HepG2 (cell line): Measurements from ENCODE around the gene URAD. TPM values are rescaled to one million over a fixed set of nuclear protein-coding genes. Genes with fewer than 3 reads are reported as not detected.

Experiments
- ATAC-seq: fragments of 200-7000 bp; cut with Tn5 transposase; 3 replicates; pipeline ENCODE4 v1.9.1; 2020; ENCODE audit warnings: mild to moderate bottlenecking, moderate library complexity
- BruUV-seq: library from RNA; stranded (reverse); fragments of 400-500 nt; replicated peaks from 2 replicates; lab custom pipeline; 2021; lab: Mats Ljungman, UMichigan
- CTCF ChIA-PET: fragments of 300-600 bp; formaldehyde crosslinking; extraction: SDS; loops from one replicate; lab custom pipeline; 2021; ENCODE audit warnings: low total read pairs, inconsistent platforms, low intra/inter-chr PET ratio; lab: Yijun Ruan, JAX
- POLR2A ChIA-PET: fragments of 350-600 bp; sonication (Branson Sonifier 250); formaldehyde crosslinking; loops from one replicate; lab custom pipeline; 2020; ENCODE audit warnings: antibody characterized with exemption, inconsistent platforms; lab: Yijun Ruan, JAX
- DNase-seq: peaks from one replicate; pipeline ENCODE4 v3.0.0-alpha.2; 2015; ENCODE audit warnings: low spot score
- FAIRE-seq: peaks from 3 replicates; lab custom pipeline; 2011; peaks lifted over from hg19 to GRCh38; lab: Jason Lieb, UNC
- H2AFZ ChIP-seq: one replicate; pipeline ENCODE4 v1.6.1; 2011; ENCODE audit warnings: low read length, inconsistent platforms
- H3K27ac ChIP-seq: fragments of 300-600 bp; 3 replicates; pipeline ENCODE4 v1.8.0; 2011; ENCODE audit warnings: mixed run types, mild to moderate bottlenecking, mixed read lengths, low read length, inconsistent platforms; ENCODE audit not compliant: insufficient read depth; ENCODE audit errors: extremely low read length
- H3K27me3 ChIP-seq, 2 experiments: fragments of 200-600 bp in 1 of 2; 2 replicates in 1 of 2; 3 replicates in 1 of 2; pipeline versions ENCODE4 v1.6.0 to v1.8.0; 2011; ENCODE audit warnings: low read length in 2 of 2, mild to moderate bottlenecking in 2 of 2, moderate library complexity in 2 of 2, inconsistent platforms in 1 of 2; ENCODE audit not compliant: insufficient read depth in 2 of 2, control insufficient read depth in 1 of 2
- H3K36me3 ChIP-seq, 2 experiments: fragments of 200-600 bp in 1 of 2; replicated peaks in 1 of 2; 2 replicates in 1 of 2; 3 replicates in 1 of 2; pipeline versions ENCODE4 v1.5.1 to v1.8.0; 2011; ENCODE audit warnings: low read length in 2 of 2, inconsistent platforms in 1 of 2; ENCODE audit not compliant: insufficient read depth in 2 of 2, control insufficient read depth in 1 of 2
- H3K4me1 ChIP-seq: 2 replicates; pipeline ENCODE4 v1.5.1; 2012; ENCODE audit warnings: low read length, inconsistent platforms; ENCODE audit not compliant: insufficient read depth
- H3K4me2 ChIP-seq: 2 replicates; pipeline ENCODE4 v1.6.0; 2011; ENCODE audit warnings: low read depth, low read length, inconsistent platforms
- H3K4me3 ChIP-seq, 3 experiments: fragments of 200-600 bp in 1 of 3; sonication (generic), shearing (Covaris generic) in 1 of 3; replicated peaks in 1 of 3; 2 replicates each; pipeline ENCODE4 v1.5.1; 2011 to 2016; ENCODE audit warnings: low read length in 3 of 3, inconsistent platforms in 2 of 3, low read depth in 2 of 3, mild to moderate bottlenecking in 2 of 3, control low read depth in 1 of 3, mixed read lengths in 1 of 3; ENCODE audit not compliant: insufficient read depth in 1 of 3
- H3K79me2 ChIP-seq: one replicate; pipeline ENCODE4 v1.6.1; 2011; ENCODE audit warnings: low read length, inconsistent platforms; ENCODE audit not compliant: insufficient read depth
- H3K9ac ChIP-seq: 2 replicates; pipeline ENCODE4 v1.6.0; 2011; ENCODE audit warnings: mild to moderate bottlenecking, low read depth, low read length, inconsistent platforms; ENCODE audit not compliant: insufficient read depth
- H3K9me3 ChIP-seq: 2 replicates; pipeline ENCODE4 v1.5.1; 2012; ENCODE audit warnings: mild to moderate bottlenecking, low read length
- H4K20me1 ChIP-seq: 2 replicates; pipeline ENCODE4 v1.6.0; 2011; ENCODE audit warnings: inconsistent platforms, mild to moderate bottlenecking, low read length, moderate library complexity; ENCODE audit not compliant: insufficient read depth
- ARNT ChIP-seq: fragments of 450-650 bp; IDR thresholded peaks from 2 replicates; pipeline ENCODE4 v1.6.1; 2017
- JUNB ChIP-seq: sonication (generic); formaldehyde crosslinking; IDR thresholded peaks from 2 replicates; pipeline ENCODE4 v1.8.0; 2022; ENCODE audit warnings: missing genetic modification reagents, mild to moderate bottlenecking, borderline replicate concordance
- YY1 ChIP-seq: IDR thresholded peaks from 2 replicates; pipeline ENCODE4 v1.6.1; 2011; ENCODE audit warnings: low read length, low read depth, moderate library complexity, mild to moderate bottlenecking; ENCODE audit not compliant: insufficient read depth, insufficient replicate concordance
- ZFP90 ChIP-seq: sonication (generic); formaldehyde crosslinking; IDR thresholded peaks from 2 replicates; pipeline ENCODE4 v1.8.0; 2022; ENCODE audit warnings: missing genetic modification reagents, mild to moderate bottlenecking, inconsistent platforms, borderline replicate concordance
- ZFY ChIP-seq: sonication (generic); formaldehyde crosslinking; IDR thresholded peaks from 2 replicates; pipeline ENCODE4 v1.4.0; 2020; ENCODE audit warnings: missing genetic modification reagents
- ZNF383 ChIP-seq: sonication (generic); formaldehyde crosslinking; IDR thresholded peaks from 2 replicates; pipeline ENCODE4 v1.4.0; 2020; ENCODE audit warnings: missing genetic modification reagents, mild to moderate bottlenecking, borderline replicate concordance
- ZNF839 ChIP-seq: sonication (generic); formaldehyde crosslinking; IDR thresholded peaks from 2 replicates; pipeline ENCODE4 v1.4.0; 2020; ENCODE audit warnings: missing genetic modification reagents, mild to moderate bottlenecking, borderline replicate concordance
- WGBS: methylation state at CpG from one replicate; pipeline ENCODE4 v1.1.6; 2017; ENCODE audit warnings: low lambda C conversion rate; 5-methylcytosine and 5-hydroxymethylcytosine counted together
- in situ Hi-C: cut with HindIII; loops from 2 replicates; pipeline ENCODE4 v1.10.0; 2017; ENCODE audit warnings: low pct_unique_long_range_greater_than_20kb; ENCODE audit not compliant: extremely low pct_ligation_motif_present
- intact Hi-C: fragments of 100-400 bp; cut with micrococcal nuclease; formaldehyde crosslinking; loops from one replicate; pipeline ENCODE4 v1.10.0; 2022; ENCODE audit not compliant: unreplicated experiment
- polyA plus RNA-seq, 8 experiments: library from polyadenylated mRNA; depleted of rRNA in 3 of 8; stranded (reverse) in 7 of 8; unstranded in 1 of 8; fragments of >200 nt; fragmentation: Illumina TruSeq in 4 of 8; extraction: Trizol in 4 of 8; gene quantifications; 2 replicates each; pipeline versions ENCODE4 v1.2.1 to v1.2.3, GENCODE V29; 2011 to 2016; ENCODE audit warnings: low read depth in 4 of 8, missing spikeins in 1 of 8, mixed read lengths in 1 of 8; ENCODE audit not compliant: insufficient read depth in 1 of 8
- total RNA-seq, 5 experiments: library from RNA; depleted of rRNA; stranded (reverse); fragments of >200 nt; fragmentation: Illumina TruSeq; extraction: Trizol; gene quantifications; 2 replicates each; pipeline ENCODE4 v1.2.3, GENCODE V29; 2016; ENCODE audit warnings: low read depth in 1 of 5
- TF ChIP-seq, protein P1 (sequence below): sonication (generic); formaldehyde crosslinking; IDR thresholded peaks from 2 replicates; pipeline ENCODE4 v1.4.0; 2020; ENCODE audit warnings: missing genetic modification reagents
- TF ChIP-seq, protein P2 (sequence below): sonication (generic); formaldehyde crosslinking; conservative IDR thresholded peaks from 2 replicates; pipeline ENCODE4 v1.5.0; 2020; ENCODE audit warnings: missing genetic modification reagents
- TF ChIP-seq, protein P3 (sequence below): sonication (generic); formaldehyde crosslinking; IDR thresholded peaks from 2 replicates; pipeline ENCODE4 v1.8.0; 2023; ENCODE audit warnings: mild to moderate bottlenecking, missing genetic modification reagents

The URAD gene
- total and polyA plus RNA-seq, 2 of the 13 experiments (the other 11 are each of a cell fraction or from before 2014, with no cell fraction given) = not detected

DNA sequence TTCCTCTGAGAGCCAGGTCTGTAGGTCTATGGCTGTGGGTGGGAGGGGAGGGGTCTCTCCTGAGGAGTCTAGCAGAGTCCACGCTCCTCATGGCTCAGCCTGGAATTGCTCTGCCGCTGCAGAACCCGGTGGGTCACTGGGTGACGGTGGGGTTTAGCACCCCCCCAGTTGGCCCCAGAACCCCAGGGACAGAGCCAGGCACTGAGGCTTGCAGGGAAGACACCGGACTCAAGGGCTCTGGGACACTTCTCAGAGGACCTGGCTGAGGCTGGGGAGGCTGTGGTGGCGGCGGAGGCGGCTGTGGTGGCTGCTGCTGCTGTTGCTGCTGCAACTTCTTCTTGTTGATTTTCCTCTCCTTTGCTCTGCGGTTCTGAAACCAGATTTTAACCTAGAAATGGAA is 25.5 kb downstream of the URAD start:
- no peaks in the 10 kb centered on the region for H3K79me2 ChIP-seq
- peaks cover 54% of the 10 kb centered on the region for H3K4me1 ChIP-seq
- DNase-seq = no peak
- no peak overlapping the region for H3K4me3 ChIP-seq
- no peaks in the 10 kb centered on the region for H3K9me3 ChIP-seq
- ChIA-PET CTCF (no interaction called here), POLR2A (interaction anchor here (0.9 to 1.6 kb wide), 2 partner anchors 10 to 21 kb away, joined by 3 to 9 read pairs; no protein-coding TSS in a partner anchor)
- no peak overlapping the region for H3K9ac ChIP-seq
- no peak for ATAC-seq
- H4K20me1 ChIP-seq = no peaks in the 10 kb centered on the region
- H3K36me3 ChIP-seq = no peaks in the 10 kb centered on the region
- no peak for FAIRE-seq
- intact Hi-C loops (no loop called here), in situ Hi-C loops (loop anchor here (25.0 kb wide), 1 partner anchor 1001 kb away; no protein-coding TSS in a partner anchor)
- TF ChIP-seq ZNF839 (CRISPR knock-in tag) = no peak
- TF ChIP-seq, protein P1, sequence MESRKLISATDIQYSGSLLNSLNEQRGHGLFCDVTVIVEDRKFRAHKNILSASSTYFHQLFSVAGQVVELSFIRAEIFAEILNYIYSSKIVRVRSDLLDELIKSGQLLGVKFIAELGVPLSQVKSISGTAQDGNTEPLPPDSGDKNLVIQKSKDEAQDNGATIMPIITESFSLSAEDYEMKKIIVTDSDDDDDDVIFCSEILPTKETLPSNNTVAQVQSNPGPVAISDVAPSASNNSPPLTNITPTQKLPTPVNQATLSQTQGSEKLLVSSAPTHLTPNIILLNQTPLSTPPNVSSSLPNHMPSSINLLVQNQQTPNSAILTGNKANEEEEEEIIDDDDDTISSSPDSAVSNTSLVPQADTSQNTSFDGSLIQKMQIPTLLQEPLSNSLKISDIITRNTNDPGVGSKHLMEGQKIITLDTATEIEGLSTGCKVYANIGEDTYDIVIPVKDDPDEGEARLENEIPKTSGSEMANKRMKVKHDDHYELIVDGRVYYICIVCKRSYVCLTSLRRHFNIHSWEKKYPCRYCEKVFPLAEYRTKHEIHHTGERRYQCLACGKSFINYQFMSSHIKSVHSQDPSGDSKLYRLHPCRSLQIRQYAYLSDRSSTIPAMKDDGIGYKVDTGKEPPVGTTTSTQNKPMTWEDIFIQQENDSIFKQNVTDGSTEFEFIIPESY (CRISPR knock-in tag) = 0 out of 2 replicates have a peak, but pooled peaks have one; percentile 36
- TF ChIP-seq, all 625 proteins: peak for 1
- H3K4me2 ChIP-seq = 0 out of 2 replicates have a peak overlapping the region, but pooled peaks have one; percentile 89
- peaks cover 8 to 32% of the 10 kb centered on the region in 2 experiments for H3K27me3 ChIP-seq
- WGBS = 94% methylated on average over 6 of the region's 9 CpGs
- no peak overlapping the region for H2AFZ ChIP-seq
- H3K27ac ChIP-seq = peak overlapping the region; percentile 98
- no TSS peak for BruUV-seq

DNA sequence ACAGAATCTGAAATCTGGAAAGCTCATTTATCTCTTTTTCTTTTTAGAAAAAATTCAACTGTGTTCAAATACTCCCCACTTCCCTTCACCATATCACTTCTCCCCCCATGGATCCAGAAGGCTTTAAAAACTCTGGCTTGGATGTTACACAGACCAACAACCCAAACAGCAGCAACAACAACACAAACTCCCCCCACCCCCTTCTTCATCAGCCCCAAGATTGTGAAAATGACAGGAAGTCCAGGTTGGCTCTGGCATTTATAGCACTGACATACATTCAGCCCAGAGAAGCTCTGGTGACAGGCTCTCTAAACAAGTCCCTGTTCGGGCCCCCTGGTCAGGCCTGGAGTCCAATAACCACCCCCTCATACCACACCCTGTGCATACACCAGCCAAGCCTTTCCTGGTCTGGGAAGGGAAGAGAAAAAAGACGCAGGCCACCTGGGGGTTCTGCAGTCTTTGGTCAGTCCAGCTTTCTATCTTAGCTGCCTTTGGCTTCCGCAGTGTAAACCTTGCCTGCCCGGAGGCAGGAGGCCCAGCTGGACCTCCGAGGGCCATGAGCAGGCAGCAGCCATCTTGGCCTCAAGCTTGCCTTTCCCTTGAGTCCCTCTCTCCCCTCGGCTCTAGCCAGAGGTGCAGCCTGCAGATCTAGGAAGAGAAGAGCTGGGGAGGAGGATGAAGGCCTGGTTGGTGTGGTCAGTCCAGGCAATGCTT is 26.2 kb downstream of the URAD start:
- CTCF ChIA-PET = no interaction called here
- in situ Hi-C loops = loop anchor here (25.0 kb wide), 1 partner anchor 1000 kb away; no protein-coding TSS in a partner anchor
- TF ChIP-seq JUNB (CRISPR knock-in tag) (no peak), ZNF383 (CRISPR knock-in tag) (no peak), YY1 (peak; percentile 83), ARNT (no peak), ZFY (CRISPR knock-in tag) (peak; percentile 26; the same call in 1 of the 2 replicates), ZFP90 (CRISPR knock-in tag) (no peak)
- TF ChIP-seq, protein P2, sequence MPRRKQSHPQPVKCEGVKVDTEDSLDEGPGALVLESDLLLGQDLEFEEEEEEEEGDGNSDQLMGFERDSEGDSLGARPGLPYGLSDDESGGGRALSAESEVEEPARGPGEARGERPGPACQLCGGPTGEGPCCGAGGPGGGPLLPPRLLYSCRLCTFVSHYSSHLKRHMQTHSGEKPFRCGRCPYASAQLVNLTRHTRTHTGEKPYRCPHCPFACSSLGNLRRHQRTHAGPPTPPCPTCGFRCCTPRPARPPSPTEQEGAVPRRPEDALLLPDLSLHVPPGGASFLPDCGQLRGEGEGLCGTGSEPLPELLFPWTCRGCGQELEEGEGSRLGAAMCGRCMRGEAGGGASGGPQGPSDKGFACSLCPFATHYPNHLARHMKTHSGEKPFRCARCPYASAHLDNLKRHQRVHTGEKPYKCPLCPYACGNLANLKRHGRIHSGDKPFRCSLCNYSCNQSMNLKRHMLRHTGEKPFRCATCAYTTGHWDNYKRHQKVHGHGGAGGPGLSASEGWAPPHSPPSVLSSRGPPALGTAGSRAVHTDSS (CRISPR knock-in tag) = no peak
- TF ChIP-seq, protein P3, sequence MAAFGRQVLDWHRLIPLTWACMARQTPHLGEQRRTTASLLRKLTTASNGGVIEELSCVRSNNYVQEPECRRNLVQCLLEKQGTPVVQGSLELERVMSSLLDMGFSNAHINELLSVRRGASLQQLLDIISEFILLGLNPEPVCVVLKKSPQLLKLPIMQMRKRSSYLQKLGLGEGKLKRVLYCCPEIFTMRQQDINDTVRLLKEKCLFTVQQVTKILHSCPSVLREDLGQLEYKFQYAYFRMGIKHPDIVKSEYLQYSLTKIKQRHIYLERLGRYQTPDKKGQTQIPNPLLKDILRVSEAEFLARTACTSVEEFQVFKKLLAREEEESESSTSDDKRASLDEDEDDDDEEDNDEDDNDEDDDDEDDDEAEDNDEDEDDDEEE (CRISPR knock-in tag) = no peak

More for the DNA sequence above, 26.2 kb downstream of the URAD start:
- peak overlapping the region; percentile 45 for H2AFZ ChIP-seq
- FAIRE-seq (peak; percentile 46), DNase-seq (peak; percentile 52), ATAC-seq (peak; percentile 60)
- peak overlapping the region; percentile 76; the same call in 1 of the 2 replicates for H3K9ac ChIP-seq
- intact Hi-C loops = no loop called here
- H3K4me3 ChIP-seq = peak overlapping the region in 2 of 3 experiments; percentile 77; a peak in 3 of 6 replicates
- H3K27me3 ChIP-seq = peaks cover 6 to 25% of the 10 kb centered on the region in 2 experiments; a peak in 4 of 5 replicates
- no TSS peak for BruUV-seq
- peak overlapping the region; percentile 89 for H3K4me2 ChIP-seq
- no peaks in the 10 kb centered on the region for H3K9me3 ChIP-seq
- H4K20me1 ChIP-seq = no peaks in the 10 kb centered on the region
- H3K79me2 ChIP-seq = no peaks in the 10 kb centered on the region
- H3K36me3 ChIP-seq = no peaks in the 10 kb centered on the region
- peaks cover 54% of the 10 kb centered on the region for H3K4me1 ChIP-seq
- peak overlapping the region; percentile 98 for H3K27ac ChIP-seq
- 7% methylated on average over 5 of the region's 6 CpGs for WGBS
- POLR2A ChIA-PET = interaction anchor here (0.5 to 2.4 kb wide), 5 partner anchors 9 to 566 kb away, joined by 3 to 9 read pairs (median 6); no protein-coding TSS in a partner anchor
